Endothelial cell of umbilical vein (primary cell): ENCODE measurements around the gene MLH1. TPM values are rescaled to one million over a fixed set of nuclear protein-coding genes. Genes with fewer than 3 reads are reported as not detected.
A peak's percentile ranks its signal among the peaks of the same experiment; 100 is the strongest.

Experiments used
- BruUV-seq: library from RNA; stranded (reverse); fragments of 400-500 nt; replicated peaks from 2 replicates; lab custom pipeline; 2021; lab: Mats Ljungman, UMichigan
- CTCF ChIA-PET: fragments of 300-600, 350-600 bp; sonication (Branson Sonifier 250); formaldehyde crosslinking; loops from one replicate; lab custom pipeline; 2021; ENCODE audit warnings: antibody characterized with exemption, inconsistent platforms; lab: Charles Lee
- POLR2A ChIA-PET: fragments of 300-600, 350-600 bp; sonication (Branson Sonifier 250); formaldehyde crosslinking; loops from one replicate; lab custom pipeline; 2021; ENCODE audit warnings: antibody characterized with exemption, inconsistent platforms; lab: Charles Lee
- DNase-seq: peaks from one replicate; pipeline ENCODE4 v3.0.0-alpha.2; 2011; ENCODE audit warnings: low read depth, low spot score
- FAIRE-seq: peaks from 2 replicates; lab custom pipeline; 2011; peaks lifted over from hg19 to GRCh38; lab: Jason Lieb, UNC
- H2AFZ ChIP-seq: 2 replicates; pipeline ENCODE4 v1.6.0; 2012; ENCODE audit warnings: low read depth, low read length, control low read depth, inconsistent platforms
- H3K27ac ChIP-seq: 2 replicates; pipeline ENCODE4 v1.5.1; 2011; ENCODE audit warnings: low read depth, mild to moderate bottlenecking, control low read depth, low read length, moderate library complexity; ENCODE audit not compliant: insufficient read depth
- H3K27me3 ChIP-seq, 2 experiments: 2 replicates each; pipeline versions ENCODE4 v1.6.0 to v1.6.1; 2011; ENCODE audit warnings: low read length in 2 of 2, mixed read lengths in 1 of 2; ENCODE audit not compliant: control insufficient read depth in 2 of 2, insufficient read depth in 2 of 2
- H3K36me3 ChIP-seq, 2 experiments: 2 replicates in 1 of 2; 3 replicates in 1 of 2; pipeline ENCODE4 v1.5.1; 2011; ENCODE audit warnings: low read length in 2 of 2, mild to moderate bottlenecking in 1 of 2, moderate library complexity in 1 of 2; ENCODE audit not compliant: control insufficient read depth in 2 of 2, insufficient read depth in 2 of 2; ENCODE audit errors: extremely low read depth in 1 of 2
- H3K4me1 ChIP-seq: 3 replicates; pipeline ENCODE4 v1.5.1; 2011; ENCODE audit warnings: mild to moderate bottlenecking, low read length; ENCODE audit not compliant: control insufficient read depth, insufficient read depth; ENCODE audit errors: extremely low read depth
- H3K4me2 ChIP-seq: 2 replicates; pipeline ENCODE4 v1.6.1; 2011; ENCODE audit warnings: low read length, control low read depth, mixed read lengths; ENCODE audit not compliant: insufficient read depth
- H3K4me3 ChIP-seq, 3 experiments: fragments of 200-600 bp in 1 of 3; sonication (generic), shearing (Covaris generic) in 1 of 3; replicated peaks in 1 of 3; 2 replicates each; pipeline ENCODE4 v1.5.1; 2011 to 2016; ENCODE audit warnings: control low read depth in 3 of 3, low read length in 3 of 3, mild to moderate bottlenecking in 2 of 3, inconsistent platforms in 1 of 3, low read depth in 1 of 3, moderate library complexity in 1 of 3; ENCODE audit not compliant: insufficient read depth in 1 of 3
- H3K79me2 ChIP-seq: 2 replicates; pipeline ENCODE4 v1.6.0; 2012; ENCODE audit warnings: low read length, inconsistent platforms; ENCODE audit not compliant: control insufficient read depth, insufficient read depth
- H3K9ac ChIP-seq: replicated peaks from 2 replicates; pipeline ENCODE3; 2011; ENCODE audit warnings: low read length, control low read depth; ENCODE audit not compliant: insufficient read depth; ENCODE audit errors: extremely low read depth
- H3K9me1 ChIP-seq: replicated peaks from 3 replicates; pipeline ENCODE4 v1.6.0; 2011; ENCODE audit warnings: mild to moderate bottlenecking, low read length; ENCODE audit not compliant: control insufficient read depth, insufficient read depth; ENCODE audit errors: extremely low read depth
- H3K9me3 ChIP-seq: replicated peaks from 2 replicates; pipeline ENCODE4 v1.5.1; 2012; ENCODE audit warnings: low read length, inconsistent platforms; ENCODE audit not compliant: control insufficient read depth, insufficient read depth
- H4K20me1 ChIP-seq: replicated peaks from 2 replicates; pipeline ENCODE3; 2011; ENCODE audit warnings: mild to moderate bottlenecking, low read length; ENCODE audit not compliant: control insufficient read depth, insufficient read depth; ENCODE audit errors: extremely low read depth
- EZH2 ChIP-seq: IDR thresholded peaks from 2 replicates; pipeline ENCODE4 v1.6.1; 2012; ENCODE audit warnings: borderline replicate concordance, low read depth, mild to moderate bottlenecking, moderate library complexity, low read length, inconsistent platforms; ENCODE audit not compliant: severe bottlenecking
- FOS ChIP-seq: IDR thresholded peaks from 2 replicates; pipeline ENCODE4 v1.6.1; 2011; ENCODE audit warnings: mild to moderate bottlenecking, low read length, moderate library complexity, borderline replicate concordance; ENCODE audit not compliant: insufficient read depth
- GATA2 ChIP-seq: IDR thresholded peaks from 2 replicates; pipeline ENCODE4 v1.7.0; 2011; ENCODE audit warnings: low read depth, mild to moderate bottlenecking, moderate library complexity, mixed read lengths, low read length; ENCODE audit not compliant: insufficient read length, insufficient read depth
- JUN ChIP-seq: IDR thresholded peaks from 2 replicates; pipeline ENCODE4 v1.6.1; 2011; ENCODE audit warnings: borderline replicate concordance, low read depth; ENCODE audit not compliant: insufficient read length, insufficient read depth
- MYC ChIP-seq: IDR thresholded peaks from one replicate; pipeline ENCODE4 v1.6.1; 2011; ENCODE audit warnings: mild to moderate bottlenecking, low read depth, low read length
- POLR2A ChIP-seq: IDR thresholded peaks from 2 replicates; pipeline ENCODE4 v1.6.1; 2012; ENCODE audit warnings: low read depth, mild to moderate bottlenecking, control low read depth, low read length
- POLR2AphosphoS5 ChIP-seq: IDR thresholded peaks from 2 replicates; pipeline ENCODE4 v1.6.1; 2012; ENCODE audit warnings: low read depth, mild to moderate bottlenecking, control low read depth, low read length, moderate library complexity; ENCODE audit not compliant: insufficient read depth
- dilution Hi-C: fragments of 300-500 bp; cut with MboI; formaldehyde crosslinking; loops from one replicate; pipeline ENCODE4 v1.15.0; 2019; ENCODE audit warnings: low sequenced_read_pairs; ENCODE audit not compliant: extremely low pct_ligation_motif_present
- intact Hi-C: fragments of 100-400 bp; cut with micrococcal nuclease; formaldehyde crosslinking; loops from one replicate; pipeline ENCODE4 v1.10.0; 2022
- polyA plus RNA-seq, 4 experiments: library from polyadenylated mRNA; depleted of rRNA in 3 of 4; stranded (reverse) in 3 of 4; unstranded in 1 of 4; fragments of >200 nt; gene quantifications; 2 replicates each; pipeline versions ENCODE4 v1.2.1 to v1.2.3, GENCODE V29; 2011 to 2012; ENCODE audit warnings: missing spikeins in 1 of 4
- total RNA-seq: library from RNA; stranded (reverse); gene quantifications from 2 replicates; pipeline ENCODE4 v1.2.3, GENCODE V29; 2021
- TF ChIP-seq, protein P1 (sequence below): IDR thresholded peaks from 2 replicates; pipeline ENCODE4 v1.6.1; 2011; ENCODE audit not compliant: insufficient read depth, insufficient read length
- TF ChIP-seq, protein P2 (sequence below), 2 donors: IDR thresholded peaks; 1 replicate in 1 of 2; 2 replicates in 1 of 2; pipeline ENCODE4 v1.5.1; 2011; ENCODE audit warnings: low read length in 2 of 2, mild to moderate bottlenecking in 2 of 2, moderate library complexity in 2 of 2, control low read depth in 1 of 2, inconsistent platforms in 1 of 2, low read depth in 1 of 2; ENCODE audit not compliant: insufficient read depth in 1 of 2; ENCODE audit errors: extremely low read depth in 1 of 2

The MLH1 gene
- total and polyA plus RNA-seq, 2 donors (not counting 3 experiments of a cell fraction or from before 2014, with no cell fraction given), result 22.2 to 32.9 TPM

DNA sequence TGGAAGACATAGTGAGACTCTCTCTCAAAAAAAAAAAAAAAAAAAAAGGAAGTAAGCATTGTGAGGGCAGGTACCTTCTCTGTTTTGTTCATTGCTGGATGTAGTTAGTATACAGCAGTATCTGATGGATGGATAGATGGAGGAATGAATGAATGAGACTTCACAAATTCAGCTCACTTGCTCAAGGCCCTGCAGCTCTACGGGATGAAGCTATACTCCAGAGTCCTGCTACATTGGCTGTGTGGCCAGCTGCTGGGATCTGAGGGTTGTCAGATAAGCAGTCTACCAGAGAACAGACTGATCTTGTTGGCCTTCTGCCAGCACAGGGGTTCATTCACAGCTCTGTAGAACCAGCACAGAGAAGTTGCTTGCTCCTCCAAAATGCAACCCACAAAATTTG lies 35.0 kb downstream of the MLH1 start:
- Histone ChIP-seq H3K9me1 (no peaks in the 10 kb centered on the region), H3K27me3 (no peaks in the 10 kb centered on the region), H3K4me2 (no peak overlapping the region), H3K4me1 (no peaks in the 10 kb centered on the region), H3K27ac (no peak overlapping the region), H3K79me2 (no peaks in the 10 kb centered on the region), H3K36me3 (peaks cover 9 to 10% of the 10 kb centered on the region in 2 experiments), H4K20me1 (no peaks in the 10 kb centered on the region), H2AFZ (no peak overlapping the region), H3K9me3 (no peaks in the 10 kb centered on the region), H3K9ac (no peak overlapping the region), H3K4me3 (no peak overlapping the region)
- no TSS peak for BruUV-seq
- FAIRE-seq (no peak), DNase-seq (peak; percentile 18)
- intact Hi-C loops, result no loop called here
- ChIA-PET CTCF (interaction anchor here (0.9 to 7.6 kb wide), 2 partner anchors 31 to 187 kb away, joined by 3 to 141 read pairs; no protein-coding TSS in a partner anchor), POLR2A (interaction anchor here (0.6 kb wide), 2 partner anchors 17 to 50 kb away, joined by 3 to 4 read pairs; no protein-coding TSS in a partner anchor)
- dilution Hi-C loops, result no loop called here
- TF ChIP-seq EZH2 (no peak), MYC (no peak), JUN (no peak), POLR2A (no peak), POLR2AphosphoS5 (no peak), FOS (no peak), GATA2 (no peak)
- TF ChIP-seq, protein P1, sequence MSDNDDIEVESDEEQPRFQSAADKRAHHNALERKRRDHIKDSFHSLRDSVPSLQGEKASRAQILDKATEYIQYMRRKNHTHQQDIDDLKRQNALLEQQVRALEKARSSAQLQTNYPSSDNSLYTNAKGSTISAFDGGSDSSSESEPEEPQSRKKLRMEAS, result no peak
- TF ChIP-seq, protein P2, sequence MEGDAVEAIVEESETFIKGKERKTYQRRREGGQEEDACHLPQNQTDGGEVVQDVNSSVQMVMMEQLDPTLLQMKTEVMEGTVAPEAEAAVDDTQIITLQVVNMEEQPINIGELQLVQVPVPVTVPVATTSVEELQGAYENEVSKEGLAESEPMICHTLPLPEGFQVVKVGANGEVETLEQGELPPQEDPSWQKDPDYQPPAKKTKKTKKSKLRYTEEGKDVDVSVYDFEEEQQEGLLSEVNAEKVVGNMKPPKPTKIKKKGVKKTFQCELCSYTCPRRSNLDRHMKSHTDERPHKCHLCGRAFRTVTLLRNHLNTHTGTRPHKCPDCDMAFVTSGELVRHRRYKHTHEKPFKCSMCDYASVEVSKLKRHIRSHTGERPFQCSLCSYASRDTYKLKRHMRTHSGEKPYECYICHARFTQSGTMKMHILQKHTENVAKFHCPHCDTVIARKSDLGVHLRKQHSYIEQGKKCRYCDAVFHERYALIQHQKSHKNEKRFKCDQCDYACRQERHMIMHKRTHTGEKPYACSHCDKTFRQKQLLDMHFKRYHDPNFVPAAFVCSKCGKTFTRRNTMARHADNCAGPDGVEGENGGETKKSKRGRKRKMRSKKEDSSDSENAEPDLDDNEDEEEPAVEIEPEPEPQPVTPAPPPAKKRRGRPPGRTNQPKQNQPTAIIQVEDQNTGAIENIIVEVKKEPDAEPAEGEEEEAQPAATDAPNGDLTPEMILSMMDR (IDR thresholded peaks at IDR 0.05; ENCODE audit: extremely low read depth in 1 of 2, insufficient read depth in 1 of 2, low read depth in 1 of 2, low read length in 2 of 2), result no peak
